ENCODE data around the gene SLC12A7.
"Not testable (repeated sequence)": the region's sequence is repeated elsewhere in the genome, so short reads cannot be mapped to it uniquely, and the experiment has no call there.

The SLC12A7 gene

DNA sequence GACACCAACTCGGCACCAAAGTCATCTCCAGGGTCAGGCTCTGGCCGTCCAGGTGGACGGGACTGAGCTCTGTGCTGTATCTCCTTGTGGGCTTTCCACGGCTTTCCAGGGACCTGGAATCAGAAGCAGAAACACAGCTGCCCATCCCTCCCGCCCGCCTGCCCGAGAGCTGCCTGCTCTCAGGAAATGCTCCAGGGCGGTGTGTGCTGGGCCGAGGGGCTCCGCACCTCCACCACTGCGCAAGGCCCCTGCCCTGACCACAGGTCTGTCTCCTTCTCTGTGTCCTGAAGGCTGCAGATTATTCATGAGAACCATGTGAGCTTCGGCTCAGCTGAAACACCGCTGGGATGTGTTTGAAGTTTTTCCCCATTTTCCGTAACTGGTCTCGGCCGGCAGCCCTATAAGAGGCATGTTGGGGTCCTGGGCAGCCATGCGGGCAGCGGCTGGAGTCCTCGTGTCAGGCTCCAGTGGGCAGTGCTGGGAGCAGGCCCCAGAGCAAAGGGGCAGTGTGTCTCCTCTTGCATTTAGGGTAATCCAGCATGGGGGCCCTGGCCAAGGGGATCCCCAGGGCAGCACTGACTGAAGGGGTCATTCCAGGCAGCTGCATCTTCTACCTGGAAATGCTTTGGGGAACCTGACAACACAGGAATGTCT, 80.4 kb downstream of the SLC12A7 start:
- DNase-seq = no peak

DNA sequence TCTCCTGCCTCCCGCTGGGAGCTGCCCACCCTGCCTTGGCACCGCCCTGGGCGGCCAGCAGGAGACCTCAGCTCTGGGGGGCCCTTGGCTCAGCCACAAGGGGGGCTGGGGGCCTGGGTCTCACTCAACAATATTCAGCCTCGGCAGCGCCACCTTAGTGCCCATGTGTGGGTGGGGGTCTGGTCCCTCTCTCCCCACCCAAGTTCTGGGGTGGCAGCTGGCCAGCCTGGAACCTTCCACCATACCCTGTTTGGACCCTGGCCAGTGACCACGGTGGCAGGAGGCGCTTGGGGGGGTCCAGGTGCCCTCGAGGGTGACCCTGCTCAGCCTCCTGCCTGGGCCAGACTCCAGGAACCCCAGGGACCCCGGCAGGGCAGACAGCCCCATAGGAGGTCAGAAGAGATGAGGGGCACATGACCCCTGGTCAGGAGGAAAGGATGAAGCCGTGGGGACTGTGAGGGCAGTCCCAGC, 81.0 kb downstream of the SLC12A7 start:
- no peak for DNase-seq

DNA sequence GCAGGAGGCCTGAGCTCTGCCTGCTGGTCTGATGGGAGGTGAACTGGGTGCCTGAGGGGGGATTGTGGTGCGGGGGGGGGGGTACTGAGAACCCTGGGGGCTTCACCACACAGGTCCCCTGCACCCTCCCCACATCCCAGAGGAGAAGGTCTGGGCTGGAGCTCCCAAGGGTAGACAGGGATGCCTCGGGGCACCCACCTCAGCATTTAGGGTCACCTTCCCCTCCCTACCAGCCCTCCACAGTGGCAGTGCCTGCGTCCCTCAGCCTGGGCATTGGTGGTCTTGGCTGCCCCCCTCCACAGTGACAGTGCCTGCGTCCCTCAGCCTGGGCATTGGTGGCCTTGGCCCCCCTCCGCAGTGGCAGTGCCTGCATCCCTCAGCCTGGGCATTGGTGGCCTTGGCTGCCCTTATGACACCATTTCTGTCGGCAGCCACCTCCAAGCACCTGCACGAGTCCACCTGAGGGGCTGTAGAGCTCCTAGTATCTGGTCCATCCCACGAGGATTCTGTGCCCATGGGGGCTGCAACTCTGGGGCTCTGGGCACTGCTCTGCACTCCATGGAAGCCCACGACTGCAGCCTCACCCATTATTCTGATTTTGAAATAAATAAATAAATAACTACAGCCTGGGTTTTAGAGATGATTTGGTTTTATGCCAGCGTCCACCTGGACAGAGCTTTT, 81.8 kb downstream of the SLC12A7 start:
- no peak for DNase-seq

DNA sequence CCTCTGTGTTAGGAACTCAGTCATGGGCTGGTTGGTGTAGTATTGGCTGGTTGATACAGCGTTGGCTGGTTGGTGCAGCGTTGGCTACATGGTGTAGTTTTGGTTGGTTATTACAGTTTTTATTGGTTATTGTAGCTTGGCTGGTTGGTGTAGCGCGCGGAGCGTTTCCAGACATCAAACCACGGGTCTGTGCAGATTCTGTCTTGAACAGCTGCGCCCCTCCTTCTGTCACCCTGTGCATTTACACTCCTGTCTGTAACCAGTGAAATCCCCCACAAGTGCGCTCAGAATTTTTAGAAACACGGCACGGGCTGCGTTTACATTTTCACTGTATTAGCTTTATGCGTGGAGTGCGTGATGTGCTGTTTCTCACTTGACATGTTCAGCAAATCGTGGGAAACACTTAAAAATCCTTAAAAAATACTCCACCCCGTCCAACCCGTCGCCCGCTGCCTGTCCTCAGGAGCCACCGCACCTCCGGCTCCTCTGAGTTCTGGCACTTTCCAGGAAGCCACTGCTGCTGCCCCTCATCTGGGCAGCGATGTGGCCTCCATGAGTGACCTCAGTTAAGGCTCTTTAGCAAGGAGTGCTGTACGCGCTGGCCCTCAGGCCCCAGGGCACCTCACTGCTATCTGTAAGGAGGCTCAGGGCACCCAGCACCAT, 82.5 kb downstream of the SLC12A7 start:
- no peak for DNase-seq

DNA sequence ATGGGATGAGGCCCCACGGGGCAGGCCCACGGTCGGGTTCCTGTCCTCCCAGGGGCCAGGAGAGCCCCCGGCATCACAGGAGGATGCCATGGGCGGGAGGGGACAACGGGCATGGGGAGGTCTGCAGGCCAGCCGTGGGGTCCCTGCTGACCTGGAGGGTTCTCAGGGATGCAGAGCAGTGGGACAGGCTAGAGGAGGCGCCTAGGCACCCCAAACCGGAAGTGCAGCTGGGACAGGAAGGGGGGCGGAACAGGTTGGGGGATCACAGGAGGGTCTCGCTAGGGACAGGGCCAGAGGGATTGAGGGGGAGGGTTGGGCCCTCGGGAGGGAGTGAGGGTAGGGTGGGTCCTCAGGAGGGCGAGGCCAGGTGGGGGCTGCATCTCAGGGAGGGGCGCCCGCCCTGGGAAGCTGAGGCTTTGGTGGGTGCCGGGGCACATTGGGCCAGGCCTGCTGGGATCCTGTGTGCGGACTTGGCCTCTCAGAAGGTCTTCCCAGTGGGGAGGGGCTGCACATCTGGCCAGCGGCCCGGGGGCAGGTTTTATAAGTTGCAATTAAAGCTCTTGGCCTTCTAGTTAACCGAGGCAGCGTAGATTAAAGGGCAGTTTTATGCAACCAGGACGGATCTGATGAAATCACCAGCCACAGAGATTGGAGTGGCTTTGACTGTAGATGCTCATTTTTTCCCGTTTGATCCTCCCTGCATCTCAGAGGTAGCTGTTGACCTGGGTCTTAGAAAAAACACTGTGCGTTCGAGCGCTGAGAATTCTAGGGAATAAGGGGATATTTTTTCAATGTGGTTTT, 83.2 kb downstream of the SLC12A7 start:
- DNase-seq = no peak

DNA sequence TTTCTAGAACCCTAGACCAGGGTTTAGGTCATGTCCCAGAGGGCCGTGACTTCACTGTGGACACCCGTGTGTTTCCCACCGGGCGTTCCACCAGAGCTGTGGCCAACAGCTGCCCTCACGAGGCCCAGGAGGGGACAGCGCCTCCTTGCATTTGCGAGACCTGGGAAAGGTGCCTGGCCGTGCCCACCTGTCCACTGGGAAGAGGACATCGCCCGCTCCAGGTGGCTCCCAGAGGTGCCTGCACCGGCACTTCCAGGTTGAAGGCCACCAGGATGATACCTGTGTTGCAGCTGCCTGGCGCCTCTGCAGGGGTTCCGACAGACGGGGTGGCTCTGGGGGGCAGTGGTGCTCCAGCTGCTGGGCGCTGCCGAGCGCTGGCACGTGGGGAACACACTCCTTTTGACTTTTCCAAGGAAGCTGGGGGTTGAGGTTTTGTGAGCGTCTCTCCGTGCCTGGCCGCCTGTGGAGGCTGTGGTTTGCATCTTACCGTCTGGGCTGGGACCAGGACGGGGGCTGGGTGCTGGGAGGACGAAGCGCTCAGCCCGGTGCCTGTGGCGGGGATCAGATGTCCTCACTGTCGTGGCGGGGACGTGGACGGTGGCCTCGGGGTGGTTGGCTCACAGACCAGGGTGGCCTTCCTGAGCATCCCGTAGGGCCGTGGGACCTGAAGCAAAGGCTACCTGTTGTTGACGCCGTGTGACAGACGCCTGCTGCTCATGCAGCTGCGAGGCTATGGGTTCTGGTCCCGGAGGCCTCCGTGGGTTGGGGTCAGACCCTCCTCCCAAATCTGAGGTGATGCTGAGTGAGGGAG, 84.0 kb downstream of the SLC12A7 start:
- DNase-seq = no peak

DNA sequence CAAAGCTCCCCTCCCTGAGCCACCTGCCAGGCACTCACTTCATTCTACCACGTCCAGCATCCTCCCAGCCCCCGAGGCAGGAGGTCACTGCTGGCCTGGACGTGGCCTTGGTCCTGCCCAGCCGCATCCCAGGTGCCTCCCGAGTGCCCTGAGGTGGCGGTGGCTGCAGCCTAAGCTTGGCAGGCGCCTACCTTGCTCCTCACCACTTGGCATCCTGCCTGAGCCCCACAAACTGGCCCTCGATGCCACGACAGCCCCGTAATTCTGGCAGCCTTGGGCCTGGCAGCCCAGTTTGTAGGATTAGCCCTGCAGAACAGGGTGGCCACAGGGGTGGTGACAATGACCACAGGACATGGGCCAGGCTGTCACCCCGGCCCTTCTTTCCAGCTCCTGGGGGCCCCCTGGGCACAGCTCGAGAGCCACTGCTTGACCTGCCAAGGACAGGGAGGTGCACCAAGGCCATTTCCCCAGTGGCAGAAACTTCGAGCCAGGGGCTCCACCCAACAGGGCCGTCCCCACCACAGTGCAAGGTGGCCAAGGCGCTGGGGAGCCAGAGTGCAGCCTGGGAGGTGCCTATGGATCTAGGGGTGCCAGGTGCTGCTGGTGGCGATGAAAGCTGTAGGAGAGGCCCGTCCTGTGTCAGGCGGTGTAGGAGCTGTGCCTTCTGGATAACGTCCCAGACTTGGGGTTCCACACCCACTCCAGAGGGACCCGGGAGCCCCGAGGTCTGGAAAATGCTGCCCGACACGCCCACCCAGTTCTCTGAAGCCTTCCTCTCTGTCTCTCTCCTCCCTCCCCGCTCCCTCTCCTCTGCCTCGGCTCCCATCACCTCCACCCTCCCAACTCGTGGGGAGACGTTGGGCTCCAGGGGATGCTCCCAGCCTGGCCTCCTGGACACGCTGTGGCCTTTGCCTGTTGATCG, 84.9 kb downstream of the SLC12A7 start:
- DNase-seq = no peak

DNA sequence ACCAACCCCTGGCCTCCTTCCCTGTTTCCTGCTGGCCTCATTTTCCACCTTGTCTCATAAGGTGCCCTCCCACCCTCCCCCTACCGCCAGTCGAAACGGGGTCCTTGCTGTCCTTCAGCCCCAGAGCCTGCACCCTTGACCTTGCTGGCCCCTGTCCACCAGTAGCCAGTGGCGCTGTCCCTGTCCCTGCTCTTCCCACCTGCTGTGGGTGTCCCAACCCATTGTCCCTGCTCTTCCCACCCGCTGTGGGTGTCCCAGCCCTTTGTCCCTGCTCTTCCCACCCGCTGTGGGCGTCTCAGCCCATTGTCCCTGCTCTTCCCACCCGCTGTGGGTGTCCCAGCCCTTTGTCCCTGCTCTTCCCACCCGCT, 89.9 kb downstream of the SLC12A7 start:
- not testable (repeated sequence) for DNase-seq

DNA sequence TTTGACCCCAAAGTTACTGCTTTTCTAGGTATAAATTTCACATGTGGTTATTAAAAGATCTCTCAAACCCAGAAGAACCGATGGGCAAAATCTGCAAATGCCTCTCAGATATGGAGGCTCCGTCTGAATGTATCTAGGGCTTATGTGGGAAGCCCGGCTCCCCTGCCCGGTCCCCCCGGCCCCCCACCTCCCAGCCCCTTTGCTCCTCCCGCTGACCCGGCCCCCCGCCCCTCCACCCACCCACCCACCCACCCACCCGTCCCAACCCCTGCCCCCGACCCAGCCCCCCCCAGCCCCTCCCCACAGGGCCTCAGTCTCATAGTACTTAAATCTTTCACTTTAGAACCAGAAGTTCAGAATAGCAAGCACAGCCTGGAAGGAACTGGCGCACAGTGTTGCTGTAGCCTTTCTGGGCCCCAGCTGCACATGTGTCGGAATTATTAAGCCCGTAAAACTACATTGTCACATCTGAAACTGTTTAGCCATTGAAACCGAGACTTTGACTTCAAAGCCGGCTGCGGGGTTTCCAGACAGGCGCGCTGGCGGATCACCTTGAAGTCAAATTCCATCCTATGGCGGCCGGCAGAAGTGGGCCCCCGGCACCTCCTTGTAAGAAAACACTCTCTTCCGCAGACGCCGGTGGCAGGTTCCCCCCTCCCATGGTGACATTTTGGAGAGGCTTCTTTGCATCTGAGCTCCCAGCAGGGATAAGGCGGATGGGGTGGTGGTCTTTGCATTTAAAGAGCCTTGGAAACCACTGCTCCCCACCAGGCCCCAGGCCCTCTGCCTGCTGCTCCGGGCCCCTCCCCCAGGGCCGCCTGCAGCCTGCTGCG, 90.5 kb downstream of the SLC12A7 start:
- no peak for DNase-seq

DNA sequence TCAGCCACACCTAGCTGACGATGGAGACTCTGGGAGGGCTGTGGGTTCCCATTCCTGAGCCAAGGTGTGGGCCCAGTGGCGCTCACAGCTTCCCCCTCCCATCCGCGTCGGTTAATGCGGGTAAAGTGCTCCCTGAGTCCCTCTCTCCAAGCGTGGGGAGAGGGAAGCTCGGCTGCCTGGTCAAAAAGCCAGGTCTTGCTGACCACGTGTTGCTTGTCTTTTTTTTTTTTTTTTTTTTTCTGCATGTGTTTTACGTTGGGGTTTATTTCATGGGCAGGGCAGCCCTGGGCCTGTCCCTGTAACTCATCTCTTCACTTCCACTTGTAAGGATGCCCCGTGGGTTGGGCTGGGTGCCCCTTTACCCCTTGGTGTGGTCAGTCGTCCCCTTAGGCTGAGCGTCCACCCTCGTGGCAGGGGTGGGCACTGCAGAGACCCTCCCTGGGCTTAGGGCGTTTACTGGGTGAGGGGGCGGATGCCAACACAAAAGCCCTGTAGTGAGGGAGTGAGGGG, 91.4 kb downstream of the SLC12A7 start:
- DNase-seq = no peak

DNA sequence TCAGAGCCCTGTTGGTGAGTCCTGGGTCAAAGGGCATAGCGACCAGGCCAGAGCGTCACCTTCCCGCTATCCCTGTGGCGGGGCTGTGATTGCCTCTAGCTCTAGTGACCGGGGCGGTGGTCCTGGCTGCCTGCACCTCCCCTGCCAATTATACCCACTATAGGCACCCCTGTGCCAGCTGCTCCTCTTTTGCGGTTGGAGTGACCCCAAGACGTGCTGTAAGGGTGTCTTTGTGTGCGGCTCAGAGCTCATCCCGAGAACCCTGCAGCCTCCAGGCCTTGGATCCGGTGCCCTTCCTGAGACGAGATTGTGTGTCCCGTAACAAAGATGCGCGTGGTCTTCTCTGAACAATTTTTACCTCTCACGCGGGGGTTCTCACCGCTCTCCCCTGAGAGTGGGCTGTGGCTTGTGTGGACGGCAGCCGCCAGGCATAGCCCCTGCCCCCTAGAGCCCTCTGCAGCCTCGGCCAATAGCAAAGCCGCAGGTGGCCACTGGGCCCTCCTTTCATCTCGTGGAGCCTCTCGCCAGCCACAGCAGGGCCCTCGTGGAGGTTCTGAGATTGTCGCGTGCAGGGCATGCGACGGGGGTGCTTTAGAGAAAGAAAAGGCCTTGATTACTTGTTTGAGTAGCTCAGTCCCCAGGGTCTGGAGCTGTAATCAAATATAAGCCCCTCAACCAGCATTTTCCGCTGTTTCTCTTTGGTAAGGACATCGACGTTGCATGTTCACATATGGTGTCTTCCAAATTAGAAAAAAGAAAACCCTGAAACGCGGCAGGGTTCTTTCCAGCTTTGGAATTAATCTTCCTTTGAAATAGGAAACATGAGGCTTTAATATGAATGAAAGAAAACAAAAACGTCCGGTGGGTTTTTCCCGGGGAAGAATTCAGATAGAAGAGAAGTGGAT, 92.6 kb downstream of the SLC12A7 start:
- DNase-seq = no peak

DNA sequence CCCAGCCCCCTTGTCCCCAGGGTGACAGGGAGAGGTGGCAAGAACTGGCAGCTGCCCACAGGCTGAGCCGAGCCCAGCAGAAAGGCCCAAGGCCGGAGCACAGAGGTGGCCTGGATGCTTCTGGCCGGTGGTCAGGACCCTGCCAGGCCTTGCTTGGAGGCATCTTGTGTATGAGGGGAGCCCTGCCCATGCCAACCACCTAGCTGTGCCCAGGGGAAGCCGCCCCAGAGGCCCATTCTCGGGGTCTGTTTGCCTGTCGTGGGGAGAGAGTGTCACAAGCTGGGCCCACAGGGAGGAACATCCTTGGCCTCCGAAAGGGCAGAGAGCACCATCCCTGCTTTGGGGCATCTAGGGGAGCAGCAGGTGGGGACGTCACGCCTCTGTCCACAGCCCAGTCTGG, 93.3 kb downstream of the SLC12A7 start:
- DNase-seq = no peak

DNA sequence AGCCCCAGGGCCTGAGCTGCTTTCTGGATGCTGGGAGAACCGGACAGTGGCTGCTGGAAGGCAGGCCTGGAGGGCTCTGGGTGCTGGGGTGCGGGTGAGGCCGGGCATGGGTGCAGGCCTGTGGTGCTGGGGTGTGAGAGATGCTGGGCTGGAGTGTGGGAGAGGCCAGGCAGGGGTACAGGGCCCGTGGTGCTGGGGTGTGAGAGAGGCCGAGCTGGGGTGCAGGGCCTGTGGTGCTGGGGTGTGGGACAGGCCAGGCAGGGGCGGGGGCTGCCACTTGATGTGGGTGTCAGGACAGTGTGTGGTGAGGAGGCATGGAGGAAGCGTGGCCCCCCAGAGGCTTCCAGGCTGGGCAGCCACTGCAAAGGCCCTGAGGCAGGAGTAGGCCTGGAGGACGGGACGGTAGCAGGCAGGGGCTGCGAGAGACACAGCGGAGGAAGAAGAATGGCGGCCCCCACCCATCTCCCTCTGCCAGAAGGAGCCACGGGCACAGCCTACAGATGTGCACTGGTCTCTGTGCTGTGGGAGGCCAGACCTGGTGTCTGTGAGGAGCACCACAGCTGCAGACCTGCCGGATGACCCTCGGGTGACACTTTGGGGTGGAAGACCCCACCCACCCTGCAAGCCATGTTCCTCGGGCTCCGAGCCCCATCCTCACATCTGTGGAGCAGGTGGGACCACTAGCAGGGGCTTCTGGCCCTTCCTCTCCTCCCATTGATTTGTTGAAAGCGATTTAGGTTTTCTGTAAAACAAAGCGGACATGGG, 94.0 kb downstream of the SLC12A7 start:
- no peak for DNase-seq

DNA sequence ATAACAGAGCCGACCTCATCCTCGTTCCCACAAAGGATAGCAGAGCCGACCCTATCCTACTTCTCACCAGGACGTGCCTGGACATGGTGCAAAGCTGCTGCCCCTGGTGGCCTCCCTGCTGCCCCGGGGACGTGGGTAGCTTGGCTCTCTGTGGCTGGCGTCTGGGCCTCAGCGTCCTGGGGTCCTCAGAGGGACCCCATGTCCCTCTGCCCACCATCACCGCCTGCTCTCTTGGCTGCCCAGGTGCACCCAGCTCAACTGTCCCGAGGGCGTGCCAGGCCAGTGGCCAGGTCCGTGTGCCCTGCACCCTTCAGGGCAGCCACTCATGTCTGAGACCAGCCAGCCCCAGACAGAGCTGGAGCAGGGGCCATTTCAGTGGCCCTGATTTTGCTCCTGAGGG, 94.8 kb downstream of the SLC12A7 start:
- DNase-seq = no peak

DNA sequence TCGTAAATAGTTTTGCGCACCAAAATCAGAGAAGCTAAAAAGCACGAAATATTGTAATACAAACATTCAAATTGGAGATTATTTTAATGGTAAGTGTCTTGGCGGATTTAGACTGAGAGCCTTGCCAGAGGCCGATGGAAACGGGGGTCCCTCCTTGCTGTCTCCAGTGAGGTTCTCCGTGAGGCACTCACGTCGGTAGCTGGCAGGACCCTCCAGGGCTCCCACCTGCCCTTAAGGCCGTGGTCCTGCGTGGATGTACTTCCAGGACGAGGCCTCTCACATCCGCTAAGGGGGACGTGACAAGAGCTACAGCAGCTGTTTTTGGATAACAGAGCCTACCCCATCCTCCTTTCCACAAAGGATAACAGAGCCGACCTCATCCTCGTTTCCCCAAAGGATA, 95.4 kb downstream of the SLC12A7 start:
- no peak for DNase-seq

DNA sequence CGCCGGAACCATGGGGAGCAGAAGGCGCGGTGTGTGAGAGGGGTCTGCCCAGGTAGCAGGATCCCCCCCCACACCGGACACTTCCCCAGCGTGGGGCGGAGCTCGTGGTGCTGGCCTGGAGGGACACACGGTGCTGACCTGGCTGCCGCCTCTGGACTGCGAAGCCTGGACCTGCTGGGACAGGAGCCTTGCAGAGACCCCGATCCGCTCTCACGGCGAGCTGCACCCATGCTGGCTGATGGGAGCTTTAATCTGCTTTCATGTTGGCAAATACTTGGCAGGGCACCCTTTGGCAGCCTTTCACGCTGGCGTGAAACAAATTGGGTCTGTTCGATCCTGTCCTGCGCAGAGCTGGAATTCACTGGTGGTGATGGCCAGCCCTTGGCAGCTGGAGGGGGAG, 95.8 kb downstream of the SLC12A7 start:
- no peak for DNase-seq

DNA sequence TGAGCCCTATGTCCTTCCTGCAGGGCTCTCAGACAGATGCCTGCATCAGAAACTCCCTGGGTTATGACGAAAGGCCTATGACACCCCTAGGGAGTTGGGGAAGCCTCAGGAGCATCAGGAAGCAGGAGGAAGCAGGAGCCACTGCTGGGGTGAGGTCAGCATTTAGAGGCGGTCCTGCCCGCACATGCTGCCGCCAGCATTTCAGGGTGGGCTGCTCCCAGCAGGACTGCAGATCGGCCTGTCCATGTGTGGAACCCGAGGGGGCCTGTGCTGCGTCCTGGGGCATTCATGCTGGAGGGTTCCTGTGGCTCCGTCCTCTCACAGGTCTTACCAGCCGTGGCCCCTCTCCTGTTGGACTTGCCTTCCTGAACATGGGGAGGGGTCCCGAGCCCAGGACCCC, 96.4 kb downstream of the SLC12A7 start:
- DNase-seq = no peak

DNA sequence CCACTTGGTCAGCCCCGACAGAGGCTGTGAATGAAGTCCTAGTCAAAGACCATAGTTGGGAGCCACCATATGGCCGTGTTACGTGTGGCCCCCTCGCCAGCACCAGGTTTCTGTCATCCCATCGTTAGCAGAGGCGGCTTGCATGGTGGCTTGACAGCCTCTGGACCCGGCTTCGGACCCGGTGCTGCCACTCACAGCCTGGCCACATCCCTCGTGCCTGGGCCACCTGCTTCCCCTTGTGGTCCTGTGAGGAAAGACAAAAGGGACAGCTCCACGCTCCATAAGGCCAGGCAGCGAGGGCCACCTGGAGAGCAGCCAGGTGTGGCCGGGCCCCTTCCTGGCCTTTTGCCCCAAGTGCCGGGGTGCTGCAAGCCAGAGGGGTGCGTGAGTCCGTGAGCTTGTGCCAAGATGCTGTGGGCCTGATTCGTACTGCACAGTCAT, 97.1 kb downstream of the SLC12A7 start:
- DNase-seq = no peak
